Epithelial cell of proximal tubule (primary cell): Measurements from ENCODE around the gene SNAPC4. TPM values are rescaled to one million over a fixed set of nuclear protein-coding genes. Genes with fewer than 3 reads are reported as not detected.

Experiments
- DNase-seq: peaks from one replicate; pipeline ENCODE4 v3.0.0-alpha.2; 2011; ENCODE audit warnings: low read depth
- H3K4me3 ChIP-seq: 2 replicates; pipeline ENCODE4 v1.5.1; 2011; ENCODE audit warnings: low read depth, mild to moderate bottlenecking, low read length
- total RNA-seq: library from RNA; depleted of rRNA; stranded (reverse); fragments of >200 nt; gene quantifications from 2 replicates; pipeline ENCODE4 v1.2.3, GENCODE V29; 2015
- TF ChIP-seq, protein P1 (sequence below): conservative IDR thresholded peaks from 2 replicates; pipeline ENCODE4 v1.5.1; 2012; ENCODE audit warnings: low read depth, mild to moderate bottlenecking, low read length

The SNAPC4 gene
- total RNA-seq, 1 donor from 2014 or later, result 22.4 TPM

DNA sequence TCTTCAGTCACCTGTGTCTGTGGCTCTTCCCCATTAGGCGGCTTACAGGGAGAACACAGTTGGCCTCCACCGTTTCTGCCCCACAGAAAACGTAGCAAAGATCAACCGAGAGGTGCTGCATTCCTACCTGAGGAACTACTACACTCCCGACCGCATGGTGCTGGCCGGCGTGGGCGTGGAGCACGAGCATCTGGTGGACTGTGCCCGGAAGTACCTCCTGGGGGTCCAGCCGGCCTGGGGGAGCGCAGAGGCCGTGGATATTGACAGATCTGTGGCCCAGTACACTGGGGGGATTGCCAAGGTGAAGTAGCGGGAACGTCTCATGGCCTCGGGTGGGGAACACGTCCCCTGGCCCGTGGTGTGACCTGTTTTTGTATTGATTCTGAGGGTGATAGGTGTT lies 16.9 kb upstream of the SNAPC4 start:
- TF ChIP-seq, protein P1, sequence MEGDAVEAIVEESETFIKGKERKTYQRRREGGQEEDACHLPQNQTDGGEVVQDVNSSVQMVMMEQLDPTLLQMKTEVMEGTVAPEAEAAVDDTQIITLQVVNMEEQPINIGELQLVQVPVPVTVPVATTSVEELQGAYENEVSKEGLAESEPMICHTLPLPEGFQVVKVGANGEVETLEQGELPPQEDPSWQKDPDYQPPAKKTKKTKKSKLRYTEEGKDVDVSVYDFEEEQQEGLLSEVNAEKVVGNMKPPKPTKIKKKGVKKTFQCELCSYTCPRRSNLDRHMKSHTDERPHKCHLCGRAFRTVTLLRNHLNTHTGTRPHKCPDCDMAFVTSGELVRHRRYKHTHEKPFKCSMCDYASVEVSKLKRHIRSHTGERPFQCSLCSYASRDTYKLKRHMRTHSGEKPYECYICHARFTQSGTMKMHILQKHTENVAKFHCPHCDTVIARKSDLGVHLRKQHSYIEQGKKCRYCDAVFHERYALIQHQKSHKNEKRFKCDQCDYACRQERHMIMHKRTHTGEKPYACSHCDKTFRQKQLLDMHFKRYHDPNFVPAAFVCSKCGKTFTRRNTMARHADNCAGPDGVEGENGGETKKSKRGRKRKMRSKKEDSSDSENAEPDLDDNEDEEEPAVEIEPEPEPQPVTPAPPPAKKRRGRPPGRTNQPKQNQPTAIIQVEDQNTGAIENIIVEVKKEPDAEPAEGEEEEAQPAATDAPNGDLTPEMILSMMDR, result no peak
- DNase-seq, result no peak
- no peak overlapping the region for H3K4me3 ChIP-seq

DNA sequence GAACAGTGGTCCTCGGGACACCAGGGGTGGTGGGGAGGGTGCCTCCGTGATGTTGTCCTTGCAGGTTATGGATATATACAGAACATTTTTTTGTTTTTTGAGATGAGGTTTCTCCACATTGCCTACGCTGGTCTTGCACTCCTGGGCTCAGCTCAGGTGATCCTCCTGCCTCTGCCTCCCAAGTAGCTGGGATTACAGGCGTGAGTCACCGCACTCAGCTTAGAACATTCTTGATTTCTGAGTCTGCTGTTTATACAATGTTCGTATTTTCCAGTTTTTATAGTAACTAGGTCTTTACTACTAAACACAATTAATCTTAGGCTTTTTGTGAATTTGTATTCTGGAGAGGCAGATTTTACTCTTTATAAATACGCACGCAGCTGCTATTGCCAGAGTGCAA lies 16.5 kb upstream of the SNAPC4 start:
- DNase-seq, result no peak
- TF ChIP-seq, protein P1, result no peak
- no peak overlapping the region for H3K4me3 ChIP-seq

DNA sequence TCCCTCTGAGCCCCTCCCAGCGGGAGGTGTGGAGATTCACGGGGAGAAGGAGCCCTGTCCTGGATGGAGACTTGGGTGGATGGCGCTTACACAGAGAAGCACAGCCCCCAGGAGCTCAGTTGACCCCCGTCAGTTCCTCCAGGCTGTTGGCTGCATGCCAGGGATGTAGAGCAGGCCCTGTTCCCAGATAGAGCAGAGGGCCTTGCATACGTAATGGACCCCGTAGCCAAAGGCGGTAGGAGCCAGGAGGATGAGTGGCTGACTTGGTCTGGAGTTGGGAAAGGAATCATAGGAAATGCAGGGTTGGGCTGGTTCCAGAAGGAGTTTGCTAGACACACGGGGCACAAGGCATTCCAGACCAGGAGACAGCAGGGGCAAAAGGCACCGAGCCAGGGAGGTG lies 13.0 kb upstream of the SNAPC4 start:
- TF ChIP-seq, protein P1, result no peak

DNA sequence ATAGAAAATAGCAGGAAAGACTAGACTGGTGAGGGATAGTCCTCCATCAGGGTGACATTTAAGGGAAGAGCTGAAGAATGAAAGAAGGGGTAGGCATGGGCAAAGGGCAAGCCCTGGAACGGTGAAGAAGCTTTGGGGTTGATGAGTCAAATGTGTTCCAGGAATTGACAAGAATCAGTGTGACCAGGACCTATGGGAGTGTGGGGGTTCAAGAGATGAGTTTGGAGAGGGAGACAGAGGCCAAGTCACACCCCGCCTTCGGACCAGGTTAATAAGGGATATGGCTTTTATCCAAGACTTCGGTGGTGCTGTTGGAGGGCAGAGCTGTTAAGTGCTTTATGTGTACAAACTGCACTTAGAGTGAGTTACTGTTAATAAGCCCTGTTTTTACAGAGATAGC lies 11.4 kb upstream of the SNAPC4 start:
- TF ChIP-seq, protein P1, result no peak
- peak overlapping the region; percentile 90 for H3K4me3 ChIP-seq
- no peak for DNase-seq

More for the DNA sequence above, 13.0 kb upstream of the SNAPC4 start:
- DNase-seq, result no peak
- H3K4me3 ChIP-seq, result no peak overlapping the region

DNA sequence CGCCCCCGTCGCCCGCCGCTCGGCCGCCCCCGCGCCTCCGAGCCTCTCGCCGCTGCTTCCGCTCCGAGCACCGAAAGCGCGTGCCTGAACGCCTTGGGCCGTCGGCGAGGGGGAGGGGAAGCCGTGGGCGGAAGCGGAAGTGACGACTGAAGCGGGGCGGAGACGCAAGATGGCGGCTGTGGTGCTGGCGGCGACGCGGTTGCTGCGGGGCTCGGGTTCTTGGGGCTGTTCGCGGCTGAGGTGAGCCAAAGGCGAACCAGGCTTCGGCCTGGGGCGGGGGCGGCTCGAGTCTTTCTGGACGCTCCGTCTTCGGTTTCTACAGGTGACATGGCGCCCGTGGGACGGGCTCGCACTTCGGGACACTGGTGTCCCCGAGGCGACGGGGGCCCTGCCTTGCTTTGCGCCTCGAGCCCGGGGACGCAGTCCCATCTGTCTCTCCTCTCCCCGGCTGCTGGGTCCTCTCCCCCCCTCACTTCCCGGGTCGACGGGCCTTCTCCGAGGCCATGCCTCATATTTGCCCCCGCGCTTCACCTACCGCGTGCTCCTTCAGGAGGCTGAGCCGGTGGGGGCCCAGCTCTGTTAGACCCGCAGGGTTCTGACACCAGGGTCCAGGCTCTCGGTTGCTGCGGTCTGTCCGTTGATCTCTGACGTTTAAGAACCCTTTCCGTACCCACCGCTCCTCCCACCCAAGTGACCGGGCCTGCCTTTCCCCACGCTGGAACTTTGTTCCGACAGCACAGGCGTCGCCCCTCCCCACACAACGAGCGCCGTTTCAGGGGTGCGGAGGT lies 10.7 kb upstream of the SNAPC4 start, which contains the start of the genes ENTR1 and PMPCA:
Gene ENTR1 (minus strand): TSS at position 115 of the 788 bp plus-strand sequence. CDS start 217 bp downstream, outside the sequence.
Gene PMPCA (plus strand): TSS at position 159 of the 788 bp plus-strand sequence. CDS start 11 bp downstream, at position 170.
- H3K4me3 ChIP-seq, result peak within 1 kb of the TSS; percentile 90
- TF ChIP-seq, protein P1, result no peak
- DNase-seq, result peak; percentile 18

DNA sequence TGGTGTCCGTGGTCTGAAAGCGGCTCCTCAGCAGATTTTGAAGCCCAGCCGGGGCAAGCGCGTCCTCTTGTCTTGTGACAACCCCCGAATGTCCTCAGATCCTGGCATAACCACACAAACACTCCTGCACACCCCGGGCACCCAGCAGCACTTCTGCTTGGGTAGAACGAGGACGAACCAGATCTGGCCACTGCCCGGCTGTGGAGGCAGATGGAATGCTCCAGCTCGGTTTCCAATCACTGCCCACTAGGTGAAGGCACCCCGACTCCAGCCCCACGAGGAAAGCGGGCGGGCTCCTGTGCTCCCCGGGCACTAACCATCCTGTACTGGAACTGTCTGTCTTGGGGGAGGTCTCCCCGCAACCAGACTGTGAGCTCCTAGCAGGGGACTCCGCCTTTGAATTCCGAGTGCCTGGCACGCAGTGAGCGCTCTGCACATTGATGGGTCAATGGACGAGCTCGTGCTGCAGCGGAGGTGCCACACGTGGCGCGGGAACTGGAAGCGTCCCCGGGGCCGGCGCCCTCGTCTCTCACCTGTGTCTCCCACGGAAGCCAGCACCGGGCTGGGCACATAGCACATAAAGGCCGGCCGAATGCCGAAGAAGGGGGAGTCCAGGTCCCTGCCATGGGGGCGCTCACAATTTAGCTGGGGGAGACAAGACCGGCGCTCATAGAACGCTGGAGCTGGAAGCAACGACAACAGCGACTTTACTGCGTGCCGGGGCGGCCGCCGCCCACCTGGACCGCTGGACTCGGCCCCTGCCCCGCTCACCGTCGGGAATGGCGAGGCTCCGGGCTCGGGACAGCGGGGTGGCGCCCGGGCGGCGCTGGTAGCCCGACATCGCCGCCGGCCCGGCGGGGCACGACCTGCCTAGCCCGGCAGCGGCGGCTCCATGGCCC lies 9.8 kb upstream of the SNAPC4 start:
- DNase-seq, result no peak
- TF ChIP-seq, protein P1, result no peak
- H3K4me3 ChIP-seq, result peak overlapping the region; percentile 84
